Measurements from ENCODE around the gene SLC52A3. TPM values are rescaled to one million over a fixed set of nuclear protein-coding genes. Genes with fewer than 3 reads are reported as not detected.

The SLC52A3 gene
- polyA plus RNA-seq, 1 donor (not counting 4 experiments of a cell fraction or from before 2014, with no cell fraction given): 0.84 TPM

DNA sequence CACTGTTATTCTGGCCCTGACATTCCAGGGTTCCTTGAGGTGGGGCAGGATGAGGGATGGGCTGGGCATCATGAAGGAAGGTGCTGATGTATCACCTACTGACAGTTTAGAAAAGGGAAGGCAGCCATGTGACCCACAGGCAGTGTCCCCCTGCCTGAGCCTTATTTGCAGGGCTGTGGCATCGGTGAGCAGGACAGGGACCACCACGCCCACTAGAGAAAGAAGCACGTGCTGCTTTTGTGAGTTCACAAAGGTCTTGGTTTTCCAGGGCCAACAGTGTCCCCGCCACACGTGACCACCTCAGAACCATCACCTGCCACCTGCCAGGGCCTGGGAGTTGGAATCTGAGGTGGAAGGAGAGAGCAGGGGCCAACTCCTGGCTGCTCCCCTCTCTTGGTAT, 49.2 kb downstream of the SLC52A3 start:
- no peak for FAIRE-seq
- peaks cover 44% of the 10 kb centered on the region for H3K27me3 ChIP-seq (ENCODE audit: control insufficient read depth, extremely low read depth, insufficient read depth, low read length)

DNA sequence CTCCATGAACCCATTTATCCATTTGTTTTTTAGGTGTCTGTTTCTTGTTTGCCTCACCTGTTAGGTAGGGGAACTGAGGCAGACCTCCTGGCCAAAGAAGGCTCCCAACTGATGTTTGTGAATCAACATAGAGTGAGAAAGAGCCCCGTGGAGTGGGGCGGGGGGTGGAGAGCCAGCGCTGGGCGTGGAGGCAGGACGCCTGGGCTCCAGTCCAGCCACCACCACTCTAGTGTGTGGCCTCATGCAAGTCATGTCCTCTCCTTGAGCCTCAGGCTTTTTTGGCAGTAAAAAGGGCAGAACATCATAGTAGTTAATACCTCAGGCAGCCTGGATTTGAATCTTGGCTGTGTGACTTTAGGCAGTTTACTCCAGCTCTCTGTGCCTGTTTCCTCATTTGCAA, 50.5 kb downstream of the SLC52A3 start:
- no peak for FAIRE-seq
- Histone ChIP-seq H3K27ac (ENCODE audit: control insufficient read depth, insufficient read depth, low read length) (no peak overlapping the region), H3K4me2 (ENCODE audit: control insufficient read depth, extremely low read depth, insufficient read depth, low read depth, low read length) (no peak overlapping the region), H3K4me3 (ENCODE audit: control insufficient read depth in 2 of 3, extremely low read depth in 1 of 3, insufficient read depth in 2 of 3, low read depth in 1 of 3, low read length in 3 of 3) (no peak overlapping the region), H3K36me3 (ENCODE audit: control insufficient read depth in 2 of 2, extremely low read depth in 1 of 2, insufficient read depth in 2 of 2, low read length in 2 of 2) (no peaks in the 10 kb centered on the region), H2AFZ (ENCODE audit: control insufficient read depth, low read length) (no peak overlapping the region), H3K9ac (ENCODE audit: control insufficient read depth, extremely low read depth, insufficient read depth, low read length) (no peak overlapping the region), H3K27me3 (ENCODE audit: control insufficient read depth, extremely low read depth, insufficient read depth, low read length) (peaks cover 42% of the 10 kb centered on the region), H3K9me1 (ENCODE audit: control insufficient read depth, extremely low read depth, insufficient read depth, low read length) (no peaks in the 10 kb centered on the region), H4K20me1 (ENCODE audit: control insufficient read depth, extremely low read depth, insufficient read depth, low read length) (no peaks in the 10 kb centered on the region), H3K9me3 (ENCODE audit: control insufficient read depth, low read depth, low read length) (no peaks in the 10 kb centered on the region), H3K4me1 (ENCODE audit: control insufficient read depth, extremely low read depth, insufficient read depth, low read length) (no peaks in the 10 kb centered on the region), H3K79me2 (ENCODE audit: control insufficient read depth, insufficient read depth, low read length) (no peaks in the 10 kb centered on the region)
- DNase-seq (ENCODE audit: low read depth, low spot score): no peak
- TF ChIP-seq, protein P1, sequence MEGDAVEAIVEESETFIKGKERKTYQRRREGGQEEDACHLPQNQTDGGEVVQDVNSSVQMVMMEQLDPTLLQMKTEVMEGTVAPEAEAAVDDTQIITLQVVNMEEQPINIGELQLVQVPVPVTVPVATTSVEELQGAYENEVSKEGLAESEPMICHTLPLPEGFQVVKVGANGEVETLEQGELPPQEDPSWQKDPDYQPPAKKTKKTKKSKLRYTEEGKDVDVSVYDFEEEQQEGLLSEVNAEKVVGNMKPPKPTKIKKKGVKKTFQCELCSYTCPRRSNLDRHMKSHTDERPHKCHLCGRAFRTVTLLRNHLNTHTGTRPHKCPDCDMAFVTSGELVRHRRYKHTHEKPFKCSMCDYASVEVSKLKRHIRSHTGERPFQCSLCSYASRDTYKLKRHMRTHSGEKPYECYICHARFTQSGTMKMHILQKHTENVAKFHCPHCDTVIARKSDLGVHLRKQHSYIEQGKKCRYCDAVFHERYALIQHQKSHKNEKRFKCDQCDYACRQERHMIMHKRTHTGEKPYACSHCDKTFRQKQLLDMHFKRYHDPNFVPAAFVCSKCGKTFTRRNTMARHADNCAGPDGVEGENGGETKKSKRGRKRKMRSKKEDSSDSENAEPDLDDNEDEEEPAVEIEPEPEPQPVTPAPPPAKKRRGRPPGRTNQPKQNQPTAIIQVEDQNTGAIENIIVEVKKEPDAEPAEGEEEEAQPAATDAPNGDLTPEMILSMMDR (optimal IDR thresholded peaks at IDR 0.05 in 1 of 3, IDR thresholded peaks at IDR 0.05 in 1 of 3, conservative IDR thresholded peaks at IDR 0.05 in 1 of 3; ENCODE audit: extremely low read depth in 1 of 3, insufficient read depth in 2 of 3, low read length in 3 of 3): no peak
- TF ChIP-seq EZH2 (IDR thresholded peaks at IDR 0.05; ENCODE audit: low read length): no peak
- dilution Hi-C loops (cut with MboI; ENCODE audit: extremely low pct_ligation_motif_present, low sequenced_read_pairs): no loop called here

More for the DNA sequence above, 49.2 kb downstream of the SLC52A3 start:
- no peak overlapping the region for H3K9ac ChIP-seq (ENCODE audit: control insufficient read depth, extremely low read depth, insufficient read depth, low read length)
- DNase-seq (ENCODE audit: low read depth, low spot score): no peak
- no peaks in the 10 kb centered on the region for H3K9me1 ChIP-seq (ENCODE audit: control insufficient read depth, extremely low read depth, insufficient read depth, low read length)
- TF ChIP-seq EZH2 (IDR thresholded peaks at IDR 0.05; ENCODE audit: low read length): no peak
- TF ChIP-seq, protein P1 (optimal IDR thresholded peaks at IDR 0.05 in 1 of 3, IDR thresholded peaks at IDR 0.05 in 1 of 3, conservative IDR thresholded peaks at IDR 0.05 in 1 of 3; ENCODE audit: extremely low read depth in 1 of 3, insufficient read depth in 2 of 3, low read length in 3 of 3): no peak
- H3K79me2 ChIP-seq (ENCODE audit: control insufficient read depth, insufficient read depth, low read length): no peaks in the 10 kb centered on the region
- dilution Hi-C loops (cut with MboI; ENCODE audit: extremely low pct_ligation_motif_present, low sequenced_read_pairs): no loop called here
- H3K36me3 ChIP-seq (ENCODE audit: control insufficient read depth in 2 of 2, extremely low read depth in 1 of 2, insufficient read depth in 2 of 2, low read length in 2 of 2): no peaks in the 10 kb centered on the region
- no peaks in the 10 kb centered on the region for H3K9me3 ChIP-seq (ENCODE audit: control insufficient read depth, low read depth, low read length)
- H4K20me1 ChIP-seq (ENCODE audit: control insufficient read depth, extremely low read depth, insufficient read depth, low read length): no peaks in the 10 kb centered on the region
- no peak overlapping the region for H2AFZ ChIP-seq (ENCODE audit: control insufficient read depth, low read length)
- no peak overlapping the region for H3K4me3 ChIP-seq (ENCODE audit: control insufficient read depth in 2 of 3, extremely low read depth in 1 of 3, insufficient read depth in 2 of 3, low read depth in 1 of 3, low read length in 3 of 3)
- H3K4me1 ChIP-seq (ENCODE audit: control insufficient read depth, extremely low read depth, insufficient read depth, low read length): no peaks in the 10 kb centered on the region
- H3K27ac ChIP-seq (ENCODE audit: control insufficient read depth, insufficient read depth, low read length): no peak overlapping the region
- H3K4me2 ChIP-seq (ENCODE audit: control insufficient read depth, extremely low read depth, insufficient read depth, low read depth, low read length): no peak overlapping the region
